DMS 273 (cell line): Measurements from ENCODE around the gene ZSCAN1.

Source experiments
- DNase-seq: peaks from one replicate; lab custom pipeline; 2025; ENCODE audit not compliant: unreplicated experiment; lab: John Stamatoyannopoulos, UW

The ZSCAN1 gene

GRCh38 chr19:58083021-58083420 lies 49.2 kb downstream of the ZSCAN1 start:
- no peak for DNase-seq

DNA sequence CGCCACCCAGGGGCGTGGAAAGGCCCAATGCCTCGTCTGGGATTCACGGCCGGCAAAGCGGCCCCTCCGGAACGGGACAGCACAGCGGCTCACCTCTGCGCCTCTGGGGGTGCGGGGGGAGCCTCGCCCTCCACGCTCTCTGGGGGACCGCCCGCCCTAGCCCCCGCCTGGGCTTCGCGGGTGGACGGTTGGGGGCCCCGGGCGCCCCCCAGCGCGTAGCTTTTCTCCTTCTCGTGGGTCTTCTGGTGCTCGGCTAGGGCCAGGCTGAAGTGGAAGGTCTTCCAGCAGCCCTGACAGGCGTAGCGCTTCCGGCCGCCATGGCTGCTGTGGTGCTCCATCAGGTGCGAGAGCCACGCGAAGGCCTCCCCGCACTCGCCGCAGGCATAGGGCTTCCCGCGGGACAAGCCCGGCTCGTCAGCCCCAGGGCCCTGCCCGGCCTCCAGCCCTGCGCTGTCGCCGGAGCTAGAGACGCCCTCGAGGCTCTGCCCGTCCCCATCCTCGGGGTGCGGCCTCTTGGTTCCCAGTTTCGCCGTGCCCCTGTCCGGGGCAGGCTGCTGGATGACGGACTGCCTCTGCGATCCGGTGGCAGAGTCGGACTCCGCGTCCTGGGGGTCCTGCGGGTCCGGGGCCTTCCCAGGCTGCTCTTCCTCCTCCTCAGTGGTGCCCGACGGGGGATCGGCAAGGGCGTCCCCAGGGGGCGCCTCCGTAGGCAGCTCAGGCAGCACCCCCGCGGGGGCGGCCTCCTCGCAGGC lies 50.9 kb downstream of the ZSCAN1 start:
- DNase-seq, result no peak

GRCh38 chr19:58085348-58085875 lies 51.6 kb downstream of the ZSCAN1 start:
- no peak for DNase-seq

GRCh38 chr19:58086825-58087710 lies 53.2 kb downstream of the ZSCAN1 start:
- DNase-seq, result no peak

GRCh38 chr19:58088521-58089052 lies 54.8 kb downstream of the ZSCAN1 start:
- no peak for DNase-seq

GRCh38 chr19:58089846-58090245 lies 56.0 kb downstream of the ZSCAN1 start:
- no peak for DNase-seq

GRCh38 chr19:58091251-58091995 lies 57.6 kb downstream of the ZSCAN1 start:
- DNase-seq, result no peak

GRCh38 chr19:58093071-58093470 lies 59.2 kb downstream of the ZSCAN1 start:
- no peak for DNase-seq

DNA sequence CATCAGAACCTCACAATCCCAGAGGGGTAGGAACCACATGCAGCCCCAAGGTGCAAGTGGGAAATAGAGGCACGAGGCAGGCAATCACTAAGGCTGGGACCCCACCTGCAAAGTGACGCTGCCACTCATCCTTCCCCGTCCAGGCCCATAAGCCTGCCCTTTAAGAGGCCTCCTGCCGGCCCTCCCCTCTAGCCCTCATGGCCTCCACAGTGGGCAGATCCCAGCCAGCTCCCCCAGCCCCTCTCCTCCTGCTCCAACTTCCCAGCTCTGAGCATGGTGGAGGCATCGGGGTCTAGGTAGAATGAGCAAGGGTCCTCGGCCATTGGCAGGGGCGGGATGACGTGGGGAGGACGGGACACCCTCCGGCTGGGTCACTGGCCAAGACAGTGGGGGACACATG lies 61.5 kb downstream of the ZSCAN1 start:
- no peak for DNase-seq

GRCh38 chr19:58096884-58097283 lies 63.1 kb downstream of the ZSCAN1 start:
- no peak for DNase-seq

DNA sequence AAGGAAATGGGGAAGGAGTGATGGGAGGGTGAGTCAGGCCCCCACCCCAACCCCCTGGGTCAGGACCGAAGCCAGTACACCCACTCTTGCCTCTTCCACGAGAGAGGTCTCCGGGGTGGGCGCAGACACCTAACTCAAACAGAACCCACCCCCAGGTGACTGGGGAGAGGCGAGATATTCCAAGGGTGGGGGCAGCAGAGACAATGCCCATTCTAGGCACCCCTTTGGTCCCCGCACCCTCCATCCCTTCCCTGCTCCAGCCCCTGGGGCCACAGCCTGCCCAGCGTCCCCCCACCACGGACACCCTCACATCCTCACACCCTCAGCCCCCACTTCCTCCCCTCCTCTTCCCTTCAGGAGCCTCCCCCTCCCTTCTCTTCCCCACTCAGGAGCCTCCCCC lies 63.5 kb downstream of the ZSCAN1 start:
- DNase-seq, result no peak

DNA sequence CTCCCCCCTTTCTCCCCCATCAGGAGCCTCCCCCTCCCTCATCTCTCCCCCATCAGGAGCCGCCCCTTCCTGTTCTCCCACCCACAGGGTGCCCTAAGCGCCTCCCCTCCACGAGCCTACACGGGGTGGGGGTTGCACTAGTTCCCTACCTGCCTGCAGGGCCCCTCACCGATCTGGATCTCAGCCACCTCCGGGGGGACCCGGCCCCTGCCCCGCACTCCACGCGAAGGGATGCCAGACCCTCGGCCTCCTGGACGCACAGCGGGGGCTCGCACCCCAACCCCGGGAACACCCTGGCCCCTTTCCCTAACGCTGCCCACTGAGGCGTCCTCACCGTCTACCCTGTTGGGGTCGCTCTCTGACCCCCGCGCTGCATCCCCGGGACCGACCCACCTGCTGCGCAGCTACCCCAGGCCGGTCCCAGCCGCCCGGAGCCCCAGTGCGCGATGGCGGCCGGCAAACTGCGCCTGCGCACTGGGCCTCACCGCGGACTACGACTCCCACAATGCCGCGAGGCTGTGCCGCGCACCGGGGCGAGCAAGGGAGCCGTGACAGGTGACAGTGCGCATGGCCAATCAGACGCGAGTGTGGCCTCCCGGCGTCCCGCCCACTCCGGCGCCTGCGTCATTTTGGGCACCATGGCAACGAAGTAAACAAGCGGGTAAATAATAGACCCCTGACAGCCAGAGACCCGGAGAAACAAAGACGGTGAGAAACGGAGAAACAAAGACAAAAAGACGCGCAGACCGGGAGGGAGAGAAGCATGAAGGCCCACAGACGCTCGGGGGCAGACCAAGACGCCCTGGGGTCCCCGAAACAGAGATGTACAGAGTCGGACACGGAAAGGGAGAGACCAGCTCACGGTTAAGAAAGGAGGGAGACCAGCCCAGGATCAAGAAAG lies 64.2 kb downstream of the ZSCAN1 start, which contains the start of gene ZSCAN18:
ZSCAN18 (minus strand) TSS at position 451 of the 901 bp plus-strand sequence. CDS start 7,964 bp downstream, outside the sequence.
- peak; percentile 99 for DNase-seq

GRCh38 chr19:58098682-58098998 lies 64.8 kb downstream of the ZSCAN1 start:
- no peak for DNase-seq
